Measurements from ENCODE around the gene DCAF7. TPM values are rescaled to one million over a fixed set of nuclear protein-coding genes. Genes with fewer than 3 reads are reported as not detected.

DCAF7 gene
- total RNA-seq, 1 experiment from 2014 or later, result 144 TPM

GRCh38 chr17:63563339-63563738 lies 13.1 kb downstream of the DCAF7 start:
- no TSS peak for BruUV-seq (replicated peaks)
- ChIA-PET RAD21 (ENCODE audit: low non-redundant PET in 1 of 2, low total read pairs in 2 of 2, uncharacterized antibody in 2 of 2, unreplicated experiment in 2 of 2) (no interaction called here), POLR2A (no interaction called here), CTCF (no interaction called here)
- no peaks in the 10 kb centered on the region; the same call in 1 of the 2 replicates for H4K20me1 ChIP-seq (ENCODE audit: insufficient read depth)
- no peak overlapping the region for H3K4me3 ChIP-seq (replicated peaks in 1 of 2; ENCODE audit: low read depth in 1 of 2, low read length in 2 of 2)
- no peaks in the 10 kb centered on the region for H3K9me2 ChIP-seq (ENCODE audit: insufficient read depth)
- TF ChIP-seq ELF1 (IDR thresholded peaks at IDR 0.05; ENCODE audit: borderline replicate concordance, low read depth), result no peak
- no peak for TF ChIP-seq CBX3 (IDR thresholded peaks at IDR 0.05; ENCODE audit: low read depth)
- TF ChIP-seq EGR1 (IDR thresholded peaks at IDR 0.05; ENCODE audit: low read depth), result no peak
- no peak for TF ChIP-seq ATF3 (IDR thresholded peaks at IDR 0.05)
- TF ChIP-seq YY1 (IDR thresholded peaks at IDR 0.05; ENCODE audit: extremely low read depth, insufficient replicate concordance, low read depth, low read length), result no peak
- no peak for TF ChIP-seq FOSL1 (IDR thresholded peaks at IDR 0.05; ENCODE audit: low read depth)
- no peak for TF ChIP-seq POLR2A (IDR thresholded peaks at IDR 0.05; ENCODE audit: borderline replicate concordance, extremely low read depth, insufficient read depth, insufficient read length)
- TF ChIP-seq SP1 (IDR thresholded peaks at IDR 0.05; ENCODE audit: low read depth), result no peak
- no peak for TF ChIP-seq RAD21 (IDR thresholded peaks at IDR 0.05; ENCODE audit: low read depth)
- TF ChIP-seq ZBTB33 (IDR thresholded peaks at IDR 0.05; ENCODE audit: extremely low read depth, insufficient replicate concordance, low read length), result no peak
- no peak for TF ChIP-seq ZFX (IDR thresholded peaks at IDR 0.05)
- TF ChIP-seq SIN3A (IDR thresholded peaks at IDR 0.05; ENCODE audit: low read depth), result no peak
- no peak for TF ChIP-seq REST (IDR thresholded peaks at IDR 0.05; ENCODE audit: low read depth)
- TF ChIP-seq POLR2AphosphoS5 (IDR thresholded peaks at IDR 0.05; ENCODE audit: low read depth, low read length), result no peak
- no peak for TF ChIP-seq TCF7L2 (IDR thresholded peaks at IDR 0.05; ENCODE audit: borderline replicate concordance, extremely low read depth, insufficient read depth, insufficient read length)
- no peak for TF ChIP-seq SRF (IDR thresholded peaks at IDR 0.05; ENCODE audit: low read depth)
- no peak for TF ChIP-seq EZH2phosphoT487 (IDR thresholded peaks at IDR 0.05; ENCODE audit: borderline replicate concordance)
- peaks cover 84% of the 10 kb centered on the region for H3K79me2 ChIP-seq (ENCODE audit: insufficient read depth, low read length)
- no peak overlapping the region for H3K27ac ChIP-seq (ENCODE audit: low read depth, low read length)
- H3K36me3 ChIP-seq (ENCODE audit: control insufficient read depth in 1 of 2, insufficient read depth in 2 of 2, low read length in 2 of 2), result no peaks in the 10 kb centered on the region
- H3K4me2 ChIP-seq (ENCODE audit: low read length), result no peak overlapping the region
- no peaks in the 10 kb centered on the region for H3K27me3 ChIP-seq (ENCODE audit: insufficient read depth, low read length)
- H3K9ac ChIP-seq (ENCODE audit: low read length), result no peak overlapping the region
- H3K9me3 ChIP-seq (ENCODE audit: control insufficient read depth in 1 of 2, insufficient read depth in 1 of 2, low read depth in 1 of 2, low read length in 2 of 2), result no peaks in the 10 kb centered on the region
- DNase-seq (ENCODE audit: low read depth, low spot score) (no peak), ATAC-seq (no peak)
- no peak overlapping the region for H2AFZ ChIP-seq (ENCODE audit: low read depth, low read length, poor library complexity, severe bottlenecking)
- H3K4me1 ChIP-seq (ENCODE audit: control insufficient read depth in 1 of 2, insufficient read depth in 2 of 2, low read length in 2 of 2), result no peaks in the 10 kb centered on the region
- intact Hi-C loops (cut with micrococcal nuclease), result no loop called here
